GM23338 (cell line): Measurements from ENCODE around the gene YAP1. TPM values are rescaled to one million over a fixed set of nuclear protein-coding genes. Genes with fewer than 3 reads are reported as not detected.

Experiments
- ATAC-seq: fragments of 200-7000 bp; cut with Tn5 transposase; 3 replicates; pipeline ENCODE4 v1.9.1; 2020
- DNase-seq: peaks from one replicate; pipeline ENCODE4 v3.0.0-alpha.2; 2015; ENCODE audit warnings: low spot score
- H2AFZ ChIP-seq: fragments of 200-600 bp; sonication (generic); 2 replicates; pipeline ENCODE4 v1.8.0; 2016; ENCODE audit warnings: antibody characterized with exemption, mild to moderate bottlenecking, moderate library complexity
- H3F3A ChIP-seq: fragments of 200-600 bp; sonication (generic); replicated peaks from 2 replicates; pipeline ENCODE4 v1.8.0; 2017; ENCODE audit warnings: antibody characterized with exemption, mixed run types, low read depth
- H3K27ac ChIP-seq: fragments of 200-600 bp; sonication (generic); 2 replicates; pipeline ENCODE4 v1.6.1; 2016; ENCODE audit warnings: low read depth
- H3K27me3 ChIP-seq: fragments of 200-600 bp; sonication (generic); 2 replicates; pipeline ENCODE4 v1.8.0; 2016; ENCODE audit warnings: mild to moderate bottlenecking, mixed run types, moderate library complexity; ENCODE audit not compliant: insufficient read depth
- H3K36me3 ChIP-seq: fragments of 200-600 bp; sonication (generic); 2 replicates; pipeline ENCODE4 v1.8.0; 2016; ENCODE audit warnings: mild to moderate bottlenecking; ENCODE audit not compliant: insufficient read depth
- H3K4me1 ChIP-seq: fragments of 200-600 bp; sonication (generic); 2 replicates; pipeline ENCODE4 v1.8.0; 2016; ENCODE audit warnings: mild to moderate bottlenecking, moderate library complexity; ENCODE audit not compliant: insufficient read depth
- H3K4me2 ChIP-seq: fragments of 200-600 bp; sonication (generic); 2 replicates; pipeline ENCODE4 v1.7.1; 2017; ENCODE audit warnings: mixed run types
- H3K4me3 ChIP-seq: fragments of 200-600 bp; sonication (generic); 2 replicates; pipeline ENCODE4 v1.6.1; 2016; ENCODE audit warnings: mixed run types
- H3K79me2 ChIP-seq: fragments of 200-600 bp; sonication (generic); replicated peaks from 2 replicates; pipeline ENCODE4 v1.8.0; 2017; ENCODE audit warnings: mild to moderate bottlenecking; ENCODE audit not compliant: insufficient read depth
- H3K9me2 ChIP-seq: fragments of 200-600 bp; sonication (generic); 2 replicates; pipeline ENCODE4 v1.8.0; 2017; ENCODE audit not compliant: insufficient read depth
- H4K20me1 ChIP-seq: fragments of 200-600 bp; sonication (generic); replicated peaks from 2 replicates; pipeline ENCODE4 v1.8.0; 2017; ENCODE audit warnings: mild to moderate bottlenecking; ENCODE audit not compliant: insufficient read depth
- H3K27ac Mint-ChIP-seq: 2 replicates; pipeline ENCODE4 v1.8.0; 2020; ENCODE audit warnings: inconsistent platforms, mild to moderate bottlenecking, moderate library complexity, mixed read lengths
- H3K27me3 Mint-ChIP-seq: 3 replicates; pipeline ENCODE4 v1.8.0; 2022; ENCODE audit warnings: low read depth, mild to moderate bottlenecking, moderate library complexity, mixed read lengths, inconsistent platforms; ENCODE audit not compliant: insufficient read depth, poor library complexity
- H3K36me3 Mint-ChIP-seq: 3 replicates; pipeline ENCODE4 v1.8.0; 2021; ENCODE audit warnings: low read depth, mild to moderate bottlenecking, inconsistent platforms, moderate library complexity, mixed read lengths
- H3K4me1 Mint-ChIP-seq: 3 replicates; pipeline ENCODE4 v1.8.0; 2020; ENCODE audit warnings: mild to moderate bottlenecking, inconsistent platforms, mixed read lengths
- H3K4me3 Mint-ChIP-seq: 3 replicates; pipeline ENCODE4 v1.8.0; 2021; ENCODE audit warnings: moderate library complexity, mild to moderate bottlenecking, inconsistent platforms, mixed read lengths
- H3K9me3 Mint-ChIP-seq: 3 replicates; pipeline ENCODE4 v1.8.0; 2020; ENCODE audit warnings: moderate library complexity, mild to moderate bottlenecking, inconsistent platforms, mixed read lengths
- CREB1 ChIP-seq: fragments of 250-450 bp; sonication (Bioruptor Pico); IDR thresholded peaks from 2 replicates; pipeline ENCODE4 v1.5.0; 2020; ENCODE audit warnings: low read depth, mild to moderate bottlenecking, moderate library complexity
- EZH2 ChIP-seq: fragments of 200-600 bp; sonication (generic); IDR thresholded peaks from one replicate; pipeline ENCODE4 v1.8.0; 2017; ENCODE audit warnings: antibody characterized with exemption, mild to moderate bottlenecking, low read depth; ENCODE audit not compliant: unreplicated experiment
- EZH2phosphoT487 ChIP-seq: fragments of 200-600 bp; sonication (generic); IDR thresholded peaks from one replicate; pipeline ENCODE4 v1.8.1; 2018; ENCODE audit warnings: antibody characterized with exemption; ENCODE audit not compliant: unreplicated experiment
- NANOG ChIP-seq: IDR thresholded peaks from 2 replicates; pipeline ENCODE4 v1.6.1; 2016; ENCODE audit warnings: antibody characterized with exemption, borderline replicate concordance
- POLR2AphosphoS5 ChIP-seq: IDR thresholded peaks from 2 replicates; pipeline ENCODE4 v1.6.1; 2016; ENCODE audit warnings: antibody characterized with exemption, low read depth
- STAT1 ChIP-seq: IDR thresholded peaks from one replicate; pipeline ENCODE4 v1.6.1; 2016; ENCODE audit warnings: antibody characterized with exemption; ENCODE audit not compliant: unreplicated experiment
- ZNF114 ChIP-seq: fragments of 250-450 bp; sonication (Bioruptor Pico); IDR thresholded peaks from 2 replicates; pipeline ENCODE4 v1.5.0; 2020; ENCODE audit warnings: mild to moderate bottlenecking, moderate library complexity
- ZNF331 ChIP-seq: fragments of 250-450 bp; sonication (Bioruptor Pico); IDR thresholded peaks from 2 replicates; pipeline ENCODE4 v1.5.0; 2020; ENCODE audit warnings: low read depth, mild to moderate bottlenecking, moderate library complexity
- polyA plus RNA-seq: library from polyadenylated mRNA; unstranded; fragments of >200 nt; fragmentation: Nextera tagmentation; extraction: Ambion mirVana; gene quantifications from 2 replicates; pipeline ENCODE4 v1.2.1, GENCODE V29; 2016
- total RNA-seq: library from RNA; depleted of rRNA; stranded (reverse); fragments of >200 nt; shearing (Covaris generic); gene quantifications from 2 replicates; pipeline ENCODE4 v1.2.3, GENCODE V29; 2014
- TF ChIP-seq, protein P1 (sequence below): IDR thresholded peaks from one replicate; pipeline ENCODE4 v1.6.1; 2018; ENCODE audit warnings: antibody characterized with exemption; ENCODE audit not compliant: unreplicated experiment
- TF ChIP-seq, protein P2 (sequence below): fragments of 250-450 bp; sonication (Bioruptor Pico); IDR thresholded peaks from 2 replicates; pipeline ENCODE4 v1.5.0; 2020; ENCODE audit warnings: mild to moderate bottlenecking, moderate library complexity
- TF ChIP-seq, protein P3 (sequence below), 2 experiments: fragments of 200-600 bp in 1 of 2; sonication (generic) in 1 of 2; conservative IDR thresholded peaks; 2 replicates each; pipeline versions ENCODE4 v1.5.1 to v1.6.1; 2016 to 2017; ENCODE audit warnings: antibody characterized with exemption in 2 of 2, low read depth in 2 of 2, mild to moderate bottlenecking in 2 of 2, moderate library complexity in 1 of 2
- TF ChIP-seq, protein P4 (sequence below): IDR thresholded peaks from 2 replicates; pipeline ENCODE4 v1.6.1; 2016; ENCODE audit warnings: antibody characterized with exemption

YAP1 gene
- total and polyA plus RNA-seq, 2 experiments from 2014 or later = 17.2 to 155 TPM

DNA sequence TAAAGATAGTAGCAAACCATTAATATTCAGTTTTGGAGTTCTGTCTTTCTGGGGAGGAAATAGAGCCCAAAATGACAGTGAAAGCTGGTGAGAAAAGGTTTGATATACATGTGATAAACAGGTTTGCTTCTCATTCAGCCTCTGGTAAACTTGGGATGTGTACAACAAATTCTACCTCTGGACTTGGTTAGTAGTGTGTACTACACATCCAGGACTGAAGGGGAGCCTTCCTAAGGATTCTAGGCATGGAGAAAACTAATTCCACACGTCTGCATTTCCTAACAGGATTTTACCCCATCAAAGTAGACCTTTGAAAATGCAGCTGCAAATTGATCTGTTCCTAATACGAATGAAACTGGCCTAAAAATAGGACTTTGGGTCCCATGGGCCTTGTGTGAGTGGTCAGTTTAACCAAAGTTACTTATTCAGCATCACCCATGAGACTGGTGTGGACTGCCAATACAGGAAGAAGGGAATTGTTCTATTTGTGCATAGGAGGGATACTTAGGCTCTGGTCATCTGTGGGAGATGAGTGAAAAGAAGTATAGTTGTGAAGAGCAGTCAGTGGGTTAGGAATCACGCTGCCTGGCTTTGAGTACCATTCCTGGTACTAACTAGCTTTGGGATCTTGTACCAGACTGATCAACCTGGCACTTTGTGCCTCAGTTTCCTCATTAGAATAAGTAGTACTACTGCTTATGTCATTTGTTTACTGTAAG is 74.2 kb downstream of the YAP1 start:
- no peaks in the 10 kb centered on the region for H3K36me3 ChIP-seq
- ATAC-seq (no peak), DNase-seq (no peak)
- H3K27ac ChIP-seq = no peak overlapping the region
- peaks cover 56% of the 10 kb centered on the region for H3K79me2 ChIP-seq
- H3K27me3 ChIP-seq = no peaks in the 10 kb centered on the region
- H3K9me2 ChIP-seq = peaks cover 5% of the 10 kb centered on the region; the same call in 1 of the 2 replicates
- peaks cover 41% of the 10 kb centered on the region for H3K4me1 Mint-ChIP-seq
- TF ChIP-seq NANOG (no peak), EZH2 (no peak), ZNF114 (no peak), EZH2phosphoT487 (no peak), STAT1 (no peak), ZNF331 (no peak), CREB1 (CRISPR knock-in tag) (no peak), POLR2AphosphoS5 (no peak)
- TF ChIP-seq, protein P1, sequence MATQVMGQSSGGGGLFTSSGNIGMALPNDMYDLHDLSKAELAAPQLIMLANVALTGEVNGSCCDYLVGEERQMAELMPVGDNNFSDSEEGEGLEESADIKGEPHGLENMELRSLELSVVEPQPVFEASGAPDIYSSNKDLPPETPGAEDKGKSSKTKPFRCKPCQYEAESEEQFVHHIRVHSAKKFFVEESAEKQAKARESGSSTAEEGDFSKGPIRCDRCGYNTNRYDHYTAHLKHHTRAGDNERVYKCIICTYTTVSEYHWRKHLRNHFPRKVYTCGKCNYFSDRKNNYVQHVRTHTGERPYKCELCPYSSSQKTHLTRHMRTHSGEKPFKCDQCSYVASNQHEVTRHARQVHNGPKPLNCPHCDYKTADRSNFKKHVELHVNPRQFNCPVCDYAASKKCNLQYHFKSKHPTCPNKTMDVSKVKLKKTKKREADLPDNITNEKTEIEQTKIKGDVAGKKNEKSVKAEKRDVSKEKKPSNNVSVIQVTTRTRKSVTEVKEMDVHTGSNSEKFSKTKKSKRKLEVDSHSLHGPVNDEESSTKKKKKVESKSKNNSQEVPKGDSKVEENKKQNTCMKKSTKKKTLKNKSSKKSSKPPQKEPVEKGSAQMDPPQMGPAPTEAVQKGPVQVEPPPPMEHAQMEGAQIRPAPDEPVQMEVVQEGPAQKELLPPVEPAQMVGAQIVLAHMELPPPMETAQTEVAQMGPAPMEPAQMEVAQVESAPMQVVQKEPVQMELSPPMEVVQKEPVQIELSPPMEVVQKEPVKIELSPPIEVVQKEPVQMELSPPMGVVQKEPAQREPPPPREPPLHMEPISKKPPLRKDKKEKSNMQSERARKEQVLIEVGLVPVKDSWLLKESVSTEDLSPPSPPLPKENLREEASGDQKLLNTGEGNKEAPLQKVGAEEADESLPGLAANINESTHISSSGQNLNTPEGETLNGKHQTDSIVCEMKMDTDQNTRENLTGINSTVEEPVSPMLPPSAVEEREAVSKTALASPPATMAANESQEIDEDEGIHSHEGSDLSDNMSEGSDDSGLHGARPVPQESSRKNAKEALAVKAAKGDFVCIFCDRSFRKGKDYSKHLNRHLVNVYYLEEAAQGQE = no peak
- TF ChIP-seq, protein P2, sequence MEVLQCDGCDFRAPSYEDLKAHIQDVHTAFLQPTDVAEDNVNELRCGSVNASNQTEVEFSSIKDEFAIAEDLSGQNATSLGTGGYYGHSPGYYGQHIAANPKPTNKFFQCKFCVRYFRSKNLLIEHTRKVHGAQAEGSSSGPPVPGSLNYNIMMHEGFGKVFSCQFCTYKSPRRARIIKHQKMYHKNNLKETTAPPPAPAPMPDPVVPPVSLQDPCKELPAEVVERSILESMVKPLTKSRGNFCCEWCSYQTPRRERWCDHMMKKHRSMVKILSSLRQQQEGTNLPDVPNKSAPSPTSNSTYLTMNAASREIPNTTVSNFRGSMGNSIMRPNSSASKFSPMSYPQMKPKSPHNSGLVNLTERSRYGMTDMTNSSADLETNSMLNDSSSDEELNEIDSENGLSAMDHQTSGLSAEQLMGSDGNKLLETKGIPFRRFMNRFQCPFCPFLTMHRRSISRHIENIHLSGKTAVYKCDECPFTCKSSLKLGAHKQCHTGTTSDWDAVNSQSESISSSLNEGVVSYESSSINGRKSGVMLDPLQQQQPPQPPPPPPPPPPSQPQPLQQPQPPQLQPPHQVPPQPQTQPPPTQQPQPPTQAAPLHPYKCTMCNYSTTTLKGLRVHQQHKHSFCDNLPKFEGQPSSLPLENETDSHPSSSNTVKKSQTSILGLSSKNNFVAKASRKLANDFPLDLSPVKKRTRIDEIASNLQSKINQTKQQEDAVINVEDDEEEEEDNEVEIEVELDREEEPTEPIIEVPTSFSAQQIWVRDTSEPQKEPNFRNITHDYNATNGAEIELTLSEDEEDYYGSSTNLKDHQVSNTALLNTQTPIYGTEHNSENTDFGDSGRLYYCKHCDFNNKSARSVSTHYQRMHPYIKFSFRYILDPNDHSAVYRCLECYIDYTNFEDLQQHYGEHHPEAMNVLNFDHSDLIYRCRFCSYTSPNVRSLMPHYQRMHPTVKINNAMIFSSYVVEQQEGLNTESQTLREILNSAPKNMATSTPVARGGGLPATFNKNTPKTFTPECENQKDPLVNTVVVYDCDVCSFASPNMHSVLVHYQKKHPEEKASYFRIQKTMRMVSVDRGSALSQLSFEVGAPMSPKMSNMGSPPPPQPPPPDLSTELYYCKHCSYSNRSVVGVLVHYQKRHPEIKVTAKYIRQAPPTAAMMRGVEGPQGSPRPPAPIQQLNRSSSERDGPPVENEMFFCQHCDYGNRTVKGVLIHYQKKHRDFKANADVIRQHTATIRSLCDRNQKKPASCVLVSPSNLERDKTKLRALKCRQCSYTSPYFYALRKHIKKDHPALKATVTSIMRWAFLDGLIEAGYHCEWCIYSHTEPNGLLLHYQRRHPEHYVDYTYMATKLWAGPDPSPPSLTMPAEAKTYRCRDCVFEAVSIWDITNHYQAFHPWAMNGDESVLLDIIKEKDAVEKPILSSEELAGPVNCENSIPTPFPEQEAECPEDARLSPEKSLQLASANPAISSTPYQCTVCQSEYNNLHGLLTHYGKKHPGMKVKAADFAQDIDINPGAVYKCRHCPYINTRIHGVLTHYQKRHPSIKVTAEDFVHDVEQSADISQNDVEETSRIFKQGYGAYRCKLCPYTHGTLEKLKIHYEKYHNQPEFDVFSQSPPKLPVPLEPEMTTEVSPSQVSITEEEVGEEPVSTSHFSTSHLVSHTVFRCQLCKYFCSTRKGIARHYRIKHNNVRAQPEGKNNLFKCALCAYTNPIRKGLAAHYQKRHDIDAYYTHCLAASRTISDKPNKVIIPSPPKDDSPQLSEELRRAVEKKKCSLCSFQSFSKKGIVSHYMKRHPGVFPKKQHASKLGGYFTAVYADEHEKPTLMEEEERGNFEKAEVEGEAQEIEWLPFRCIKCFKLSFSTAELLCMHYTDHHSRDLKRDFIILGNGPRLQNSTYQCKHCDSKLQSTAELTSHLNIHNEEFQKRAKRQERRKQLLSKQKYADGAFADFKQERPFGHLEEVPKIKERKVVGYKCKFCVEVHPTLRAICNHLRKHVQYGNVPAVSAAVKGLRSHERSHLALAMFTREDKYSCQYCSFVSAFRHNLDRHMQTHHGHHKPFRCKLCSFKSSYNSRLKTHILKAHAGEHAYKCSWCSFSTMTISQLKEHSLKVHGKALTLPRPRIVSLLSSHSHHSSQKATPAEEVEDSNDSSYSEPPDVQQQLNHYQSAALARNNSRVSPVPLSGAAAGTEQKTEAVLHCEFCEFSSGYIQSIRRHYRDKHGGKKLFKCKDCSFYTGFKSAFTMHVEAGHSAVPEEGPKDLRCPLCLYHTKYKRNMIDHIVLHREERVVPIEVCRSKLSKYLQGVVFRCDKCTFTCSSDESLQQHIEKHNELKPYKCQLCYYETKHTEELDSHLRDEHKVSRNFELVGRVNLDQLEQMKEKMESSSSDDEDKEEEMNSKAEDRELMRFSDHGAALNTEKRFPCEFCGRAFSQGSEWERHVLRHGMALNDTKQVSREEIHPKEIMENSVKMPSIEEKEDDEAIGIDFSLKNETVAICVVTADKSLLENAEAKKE (CRISPR knock-in tag) = no peak
- TF ChIP-seq, protein P3, sequence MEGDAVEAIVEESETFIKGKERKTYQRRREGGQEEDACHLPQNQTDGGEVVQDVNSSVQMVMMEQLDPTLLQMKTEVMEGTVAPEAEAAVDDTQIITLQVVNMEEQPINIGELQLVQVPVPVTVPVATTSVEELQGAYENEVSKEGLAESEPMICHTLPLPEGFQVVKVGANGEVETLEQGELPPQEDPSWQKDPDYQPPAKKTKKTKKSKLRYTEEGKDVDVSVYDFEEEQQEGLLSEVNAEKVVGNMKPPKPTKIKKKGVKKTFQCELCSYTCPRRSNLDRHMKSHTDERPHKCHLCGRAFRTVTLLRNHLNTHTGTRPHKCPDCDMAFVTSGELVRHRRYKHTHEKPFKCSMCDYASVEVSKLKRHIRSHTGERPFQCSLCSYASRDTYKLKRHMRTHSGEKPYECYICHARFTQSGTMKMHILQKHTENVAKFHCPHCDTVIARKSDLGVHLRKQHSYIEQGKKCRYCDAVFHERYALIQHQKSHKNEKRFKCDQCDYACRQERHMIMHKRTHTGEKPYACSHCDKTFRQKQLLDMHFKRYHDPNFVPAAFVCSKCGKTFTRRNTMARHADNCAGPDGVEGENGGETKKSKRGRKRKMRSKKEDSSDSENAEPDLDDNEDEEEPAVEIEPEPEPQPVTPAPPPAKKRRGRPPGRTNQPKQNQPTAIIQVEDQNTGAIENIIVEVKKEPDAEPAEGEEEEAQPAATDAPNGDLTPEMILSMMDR (conservative IDR thresholded peaks at IDR 0.05; ENCODE audit: low read depth in 2 of 2) = no peak
- TF ChIP-seq, protein P4, sequence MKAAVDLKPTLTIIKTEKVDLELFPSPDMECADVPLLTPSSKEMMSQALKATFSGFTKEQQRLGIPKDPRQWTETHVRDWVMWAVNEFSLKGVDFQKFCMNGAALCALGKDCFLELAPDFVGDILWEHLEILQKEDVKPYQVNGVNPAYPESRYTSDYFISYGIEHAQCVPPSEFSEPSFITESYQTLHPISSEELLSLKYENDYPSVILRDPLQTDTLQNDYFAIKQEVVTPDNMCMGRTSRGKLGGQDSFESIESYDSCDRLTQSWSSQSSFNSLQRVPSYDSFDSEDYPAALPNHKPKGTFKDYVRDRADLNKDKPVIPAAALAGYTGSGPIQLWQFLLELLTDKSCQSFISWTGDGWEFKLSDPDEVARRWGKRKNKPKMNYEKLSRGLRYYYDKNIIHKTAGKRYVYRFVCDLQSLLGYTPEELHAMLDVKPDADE = no peak
- peaks cover 19% of the 10 kb centered on the region for H3K4me1 ChIP-seq
- no peak overlapping the region for H3K4me3 ChIP-seq
- no peak overlapping the region for H3K4me3 Mint-ChIP-seq
- H3F3A ChIP-seq = no peaks in the 10 kb centered on the region
- H3K9me3 Mint-ChIP-seq = no peaks in the 10 kb centered on the region
- no peaks in the 10 kb centered on the region for H3K27me3 Mint-ChIP-seq
- no peaks in the 10 kb centered on the region for H4K20me1 ChIP-seq
- no peak overlapping the region for H3K4me2 ChIP-seq
- peaks cover 35% of the 10 kb centered on the region for H3K36me3 Mint-ChIP-seq
- no peak overlapping the region for H3K27ac Mint-ChIP-seq
- H2AFZ ChIP-seq = no peak overlapping the region
